ENCODE data around the gene FAM234A.

DNA sequence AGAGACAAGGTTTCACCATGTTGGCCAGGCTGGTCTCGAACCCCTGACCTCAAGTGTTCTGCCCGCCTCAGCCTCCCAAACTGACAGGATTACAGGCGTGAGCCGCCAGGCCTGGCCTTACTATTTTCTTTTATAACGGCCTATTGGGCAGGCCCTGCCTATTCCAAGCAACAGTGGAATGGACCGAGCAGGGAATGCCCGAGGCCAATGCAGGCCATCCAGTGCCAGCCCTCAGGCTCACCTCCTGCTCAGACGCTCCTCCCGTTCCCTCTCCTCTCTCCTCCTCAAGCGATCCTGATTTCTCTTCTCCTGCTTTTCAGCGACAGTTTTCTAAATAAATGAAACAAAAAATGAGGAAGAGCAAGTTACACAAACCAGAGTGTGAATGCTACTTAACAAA lies 41.9 kb upstream of the FAM234A start:
- TF ChIP-seq, protein P1, sequence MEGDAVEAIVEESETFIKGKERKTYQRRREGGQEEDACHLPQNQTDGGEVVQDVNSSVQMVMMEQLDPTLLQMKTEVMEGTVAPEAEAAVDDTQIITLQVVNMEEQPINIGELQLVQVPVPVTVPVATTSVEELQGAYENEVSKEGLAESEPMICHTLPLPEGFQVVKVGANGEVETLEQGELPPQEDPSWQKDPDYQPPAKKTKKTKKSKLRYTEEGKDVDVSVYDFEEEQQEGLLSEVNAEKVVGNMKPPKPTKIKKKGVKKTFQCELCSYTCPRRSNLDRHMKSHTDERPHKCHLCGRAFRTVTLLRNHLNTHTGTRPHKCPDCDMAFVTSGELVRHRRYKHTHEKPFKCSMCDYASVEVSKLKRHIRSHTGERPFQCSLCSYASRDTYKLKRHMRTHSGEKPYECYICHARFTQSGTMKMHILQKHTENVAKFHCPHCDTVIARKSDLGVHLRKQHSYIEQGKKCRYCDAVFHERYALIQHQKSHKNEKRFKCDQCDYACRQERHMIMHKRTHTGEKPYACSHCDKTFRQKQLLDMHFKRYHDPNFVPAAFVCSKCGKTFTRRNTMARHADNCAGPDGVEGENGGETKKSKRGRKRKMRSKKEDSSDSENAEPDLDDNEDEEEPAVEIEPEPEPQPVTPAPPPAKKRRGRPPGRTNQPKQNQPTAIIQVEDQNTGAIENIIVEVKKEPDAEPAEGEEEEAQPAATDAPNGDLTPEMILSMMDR (IDR thresholded peaks at IDR 0.05): no peak
- no peak for TF ChIP-seq POLR2A (IDR thresholded peaks at IDR 0.05)

Data from vagina (tissue), 2 donors.